ENCODE measurements around the gene RFFL. TPM values are rescaled to one million over a fixed set of nuclear protein-coding genes. Genes with fewer than 3 reads are reported as not detected.
"Not testable (repeated sequence)": the region's sequence is repeated elsewhere in the genome, so short reads cannot be mapped to it uniquely, and the experiment has no call there.

Gene RFFL
- total RNA-seq, 1 donor from 2014 or later, result 3.6 TPM

- DNase-seq (ENCODE audit: low read depth in 2 of 2), result no peak
Observed at GRCh38 chr17:35048685-35049379, 14.7 kb downstream of the RFFL start.

- peak; percentile 77 to 80 for DNase-seq (ENCODE audit: low read depth in 2 of 2)
Observed at GRCh38 chr17:35046740-35047283, 16.7 kb downstream of the RFFL start.

- no peak for DNase-seq (ENCODE audit: low read depth in 2 of 2)
Observed at GRCh38 chr17:35046245-35046644, 17.3 kb downstream of the RFFL start.

GRCh38 chr17:35045458-35045979 lies 18.0 kb downstream of the RFFL start:
- DNase-seq (ENCODE audit: low read depth in 2 of 2), result not testable (repeated sequence)

GRCh38 chr17:35044181-35044580 lies 19.3 kb downstream of the RFFL start:
- DNase-seq (ENCODE audit: low read depth in 2 of 2), result no peak

GRCh38 chr17:35041390-35041789 lies 22.1 kb downstream of the RFFL start:
- no peak for DNase-seq (ENCODE audit: low read depth in 2 of 2)

- no peak for DNase-seq (ENCODE audit: low read depth in 2 of 2)
Observed at GRCh38 chr17:35038453-35038852, 25.1 kb downstream of the RFFL start.

GRCh38 chr17:35030780-35031179 lies 32.7 kb downstream of the RFFL start:
- DNase-seq (ENCODE audit: low read depth in 2 of 2), result no peak

GRCh38 chr17:35028531-35029262 lies 34.8 kb downstream of the RFFL start:
- DNase-seq (ENCODE audit: low read depth in 2 of 2), result peak; percentile 30 to 54

- not testable (repeated sequence) for DNase-seq (ENCODE audit: low read depth in 2 of 2)
Observed at GRCh38 chr17:35028097-35028496, 35.4 kb downstream of the RFFL start.

GRCh38 chr17:35025541-35025940 lies 38.0 kb downstream of the RFFL start:
- no peak for DNase-seq (ENCODE audit: low read depth in 2 of 2)

GRCh38 chr17:35023538-35023937 lies 40.0 kb downstream of the RFFL start:
- no peak for DNase-seq (ENCODE audit: low read depth in 2 of 2)

GRCh38 chr17:35022536-35023063 lies 40.9 kb downstream of the RFFL start:
- peak; percentile 95 to 96 for DNase-seq (ENCODE audit: low read depth in 2 of 2)

- DNase-seq (ENCODE audit: low read depth in 2 of 2), result no peak
Observed at GRCh38 chr17:35021520-35022380, 41.8 kb downstream of the RFFL start.

GRCh38 chr17:35019386-35020179 lies 43.9 kb downstream of the RFFL start:
- no peak for DNase-seq (ENCODE audit: low read depth in 2 of 2)

- no peak for DNase-seq (ENCODE audit: low read depth in 2 of 2)
Observed at GRCh38 chr17:35018814-35019213, 44.7 kb downstream of the RFFL start.

GRCh38 chr17:35017021-35017420 lies 46.5 kb downstream of the RFFL start:
- DNase-seq (ENCODE audit: low read depth in 2 of 2), result no peak

GRCh38 chr17:35016369-35016768 lies 47.1 kb downstream of the RFFL start:
- no peak for DNase-seq (ENCODE audit: low read depth in 2 of 2)

- DNase-seq (ENCODE audit: low read depth in 2 of 2), result no peak
Observed at GRCh38 chr17:35011671-35012216, 51.8 kb downstream of the RFFL start.

- DNase-seq (ENCODE audit: low read depth in 2 of 2), result no peak
Observed at GRCh38 chr17:35010093-35010492, 53.4 kb downstream of the RFFL start.
